ENCODE measurements around the gene SAMD9L.

- TF ChIP-seq ZNF384 (IDR thresholded peaks at IDR 0.05) (no peak), TARDBP (IDR thresholded peaks at IDR 0.05) (no peak)
These were observed 32.4 kb downstream of the SAMD9L start for GRCh38 chr7:93115796-93116195.

Data from HEK293T (cell line).